GM12891 (cell line): ENCODE data around the gene ANKRD23.

ENCODE experiments used
- PAX5 ChIP-seq: IDR thresholded peaks from 2 replicates; pipeline ENCODE4 v1.6.1; 2011; ENCODE audit warnings: low read length, moderate library complexity, mild to moderate bottlenecking; ENCODE audit not compliant: insufficient read depth, severe bottlenecking
- POLR2A ChIP-seq: IDR thresholded peaks from 2 replicates; pipeline ENCODE4 v1.6.1; 2011; ENCODE audit warnings: low read depth, low read length, control low read depth
- POLR2AphosphoS5 ChIP-seq: IDR thresholded peaks from 2 replicates; pipeline ENCODE4 v1.6.1; 2011; ENCODE audit warnings: low read depth, low read length, control low read depth
- SPI1 ChIP-seq: IDR thresholded peaks from 2 replicates; pipeline ENCODE4 v1.6.1; 2011; ENCODE audit warnings: low read depth, low read length, control low read depth
- TAF1 ChIP-seq: IDR thresholded peaks from 2 replicates; pipeline ENCODE4 v1.6.1; 2011; ENCODE audit warnings: low read depth, low read length, control low read depth

- no peak for TF ChIP-seq POLR2A
- no peak for TF ChIP-seq SPI1
- TF ChIP-seq POLR2AphosphoS5: no peak
- no peak for TF ChIP-seq TAF1
- no peak for TF ChIP-seq PAX5
Measured at GRCh38 chr2:96839875-96840850, 3.7 kb downstream of the ANKRD23 start.
